ENCODE data around the gene RBFOX2. TPM values are rescaled to one million over a fixed set of nuclear protein-coding genes. Genes with fewer than 3 reads are reported as not detected.

The RBFOX2 gene
- total RNA-seq, 4 donors from 2014 or later, result 46.6 to 82.7 (median 62.1) TPM

DNA sequence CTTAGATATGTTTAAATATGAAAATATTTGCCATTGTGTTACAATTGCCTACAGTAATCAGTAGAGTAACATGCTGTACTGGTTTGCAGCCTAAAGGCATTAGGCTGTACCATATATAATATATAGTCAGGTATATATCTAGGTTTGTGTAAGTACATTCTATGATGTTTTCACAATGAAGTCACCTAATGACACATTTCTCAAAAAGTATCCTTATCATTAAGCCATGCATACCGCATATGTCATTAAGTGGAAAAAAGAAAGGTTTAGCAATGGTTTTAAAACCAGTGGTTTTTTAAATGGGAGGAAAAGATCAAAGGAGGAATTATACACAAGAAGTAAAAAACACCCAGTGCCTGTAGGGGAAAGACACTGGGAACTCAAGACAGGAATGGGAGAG, 122.7 kb downstream of the RBFOX2 start:
- H3K4me1 ChIP-seq, result peaks cover 33% of the 10 kb centered on the region

DNA sequence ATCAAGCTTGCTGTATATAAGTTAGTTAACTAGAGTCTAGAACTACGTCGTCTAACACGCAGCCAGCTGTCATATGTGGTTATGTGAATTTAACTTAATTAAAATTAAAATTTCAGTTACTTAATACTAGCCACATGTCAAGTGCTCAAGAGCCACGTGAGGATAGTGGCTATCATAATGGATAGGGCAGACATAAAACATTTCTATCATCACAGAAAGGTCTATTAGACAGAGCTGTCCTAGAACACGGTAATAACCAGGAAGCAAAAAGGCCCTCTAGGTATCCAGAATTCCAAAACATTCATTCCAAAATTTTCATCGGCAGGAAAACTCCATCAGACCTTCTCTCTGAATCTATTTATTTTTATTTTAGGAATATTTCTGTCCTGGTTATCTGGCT, 123.9 kb downstream of the RBFOX2 start:
- Histone ChIP-seq H3K27me3 (no peaks in the 10 kb centered on the region), H3K27ac (no peak overlapping the region), H3K36me3 (no peaks in the 10 kb centered on the region), H3K9me3 (no peaks in the 10 kb centered on the region), H3K4me3 (no peak overlapping the region), H3K4me1 (peaks cover 33% of the 10 kb centered on the region)
- 51% methylated on average over 6 of the region's 6 CpGs for WGBS
- TF ChIP-seq POLR2A (IDR thresholded peaks at IDR 0.05), result no peak
- TF ChIP-seq POLR2AphosphoS5 (IDR thresholded peaks at IDR 0.05), result no peak
- no peak for TF ChIP-seq EP300 (IDR thresholded peaks at IDR 0.05)
- TF ChIP-seq, protein P1, sequence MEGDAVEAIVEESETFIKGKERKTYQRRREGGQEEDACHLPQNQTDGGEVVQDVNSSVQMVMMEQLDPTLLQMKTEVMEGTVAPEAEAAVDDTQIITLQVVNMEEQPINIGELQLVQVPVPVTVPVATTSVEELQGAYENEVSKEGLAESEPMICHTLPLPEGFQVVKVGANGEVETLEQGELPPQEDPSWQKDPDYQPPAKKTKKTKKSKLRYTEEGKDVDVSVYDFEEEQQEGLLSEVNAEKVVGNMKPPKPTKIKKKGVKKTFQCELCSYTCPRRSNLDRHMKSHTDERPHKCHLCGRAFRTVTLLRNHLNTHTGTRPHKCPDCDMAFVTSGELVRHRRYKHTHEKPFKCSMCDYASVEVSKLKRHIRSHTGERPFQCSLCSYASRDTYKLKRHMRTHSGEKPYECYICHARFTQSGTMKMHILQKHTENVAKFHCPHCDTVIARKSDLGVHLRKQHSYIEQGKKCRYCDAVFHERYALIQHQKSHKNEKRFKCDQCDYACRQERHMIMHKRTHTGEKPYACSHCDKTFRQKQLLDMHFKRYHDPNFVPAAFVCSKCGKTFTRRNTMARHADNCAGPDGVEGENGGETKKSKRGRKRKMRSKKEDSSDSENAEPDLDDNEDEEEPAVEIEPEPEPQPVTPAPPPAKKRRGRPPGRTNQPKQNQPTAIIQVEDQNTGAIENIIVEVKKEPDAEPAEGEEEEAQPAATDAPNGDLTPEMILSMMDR (IDR thresholded peaks at IDR 0.05), result no peak
- no peak for DNase-seq (ENCODE audit: low spot score in 2 of 2)

More for the DNA sequence above, 122.7 kb downstream of the RBFOX2 start:
- Histone ChIP-seq H3K27ac (no peak overlapping the region), H3K27me3 (no peaks in the 10 kb centered on the region), H3K9me3 (no peaks in the 10 kb centered on the region), H3K4me3 (no peak overlapping the region), H3K36me3 (no peaks in the 10 kb centered on the region)
- WGBS, result 85% methylated on average over 1 of the region's 1 CpG
- TF ChIP-seq POLR2AphosphoS5 (IDR thresholded peaks at IDR 0.05) (no peak), POLR2A (IDR thresholded peaks at IDR 0.05) (no peak), EP300 (IDR thresholded peaks at IDR 0.05) (no peak)
- TF ChIP-seq, protein P1 (IDR thresholded peaks at IDR 0.05), result no peak
- no peak for DNase-seq (ENCODE audit: low spot score in 2 of 2)

DNA sequence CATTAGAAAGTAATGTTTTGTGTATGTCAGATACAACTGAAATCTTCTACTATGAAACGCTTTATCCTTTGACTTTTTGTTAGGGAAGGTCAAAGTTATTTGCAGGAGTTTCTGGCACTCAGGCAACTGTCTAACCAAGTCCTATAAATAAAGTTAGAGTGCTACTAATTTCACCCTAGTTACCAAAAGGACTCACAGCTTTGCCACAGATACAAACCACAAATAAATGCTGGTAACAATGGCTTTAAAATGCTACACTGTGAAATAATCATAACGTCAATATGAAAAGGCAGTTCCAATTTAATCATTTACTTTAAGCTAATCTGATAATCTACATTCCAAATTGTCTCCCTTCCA, 124.3 kb downstream of the RBFOX2 start:
- Histone ChIP-seq H3K27me3 (no peaks in the 10 kb centered on the region), H3K4me3 (no peak overlapping the region), H3K27ac (no peak overlapping the region), H3K4me1 (peaks cover 35% of the 10 kb centered on the region), H3K9me3 (no peaks in the 10 kb centered on the region), H3K36me3 (no peaks in the 10 kb centered on the region)
- 46% methylated on average over 2 of the region's 2 CpGs for WGBS
- DNase-seq (ENCODE audit: low spot score in 2 of 2), result no peak
- no peak for TF ChIP-seq POLR2AphosphoS5 (IDR thresholded peaks at IDR 0.05)
- no peak for TF ChIP-seq EP300 (IDR thresholded peaks at IDR 0.05)
- TF ChIP-seq, protein P1 (IDR thresholded peaks at IDR 0.05), result no peak
- no peak for TF ChIP-seq POLR2A (IDR thresholded peaks at IDR 0.05)

DNA sequence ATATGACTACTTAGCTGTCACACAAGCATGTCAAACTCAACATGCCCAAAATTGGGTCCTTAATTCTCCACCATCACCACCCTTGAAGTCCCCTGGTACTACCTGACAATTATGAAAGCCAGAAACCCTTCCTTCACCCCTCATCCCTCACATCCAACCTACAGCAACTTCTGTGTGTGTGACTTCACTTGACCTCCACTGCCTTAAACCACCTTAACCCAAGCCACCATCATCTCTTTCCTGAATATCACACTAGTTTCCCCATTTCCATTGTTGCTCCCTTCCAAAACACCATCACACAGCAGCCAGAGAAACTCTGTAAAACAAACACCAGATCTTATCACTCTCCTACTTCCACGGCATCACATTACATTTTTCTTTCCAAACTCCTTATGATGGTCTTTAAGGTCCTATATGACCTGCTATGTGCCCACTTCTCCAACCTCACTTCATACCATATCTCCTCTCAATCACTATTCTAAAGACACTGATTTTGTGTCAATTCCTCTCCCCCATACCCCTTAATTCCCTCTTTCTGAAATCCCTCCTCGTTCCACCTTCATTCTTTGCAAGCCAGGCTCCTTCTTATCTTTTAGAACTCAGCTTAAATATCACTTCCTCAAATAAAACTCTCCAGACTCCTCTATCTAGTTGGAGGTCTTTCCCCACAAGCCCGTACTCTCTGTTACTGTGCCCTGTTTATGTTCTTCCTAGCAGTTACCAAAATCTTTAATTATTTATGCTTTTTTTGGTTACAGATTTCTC, 124.9 kb downstream of the RBFOX2 start:
- Histone ChIP-seq H3K27ac (no peak overlapping the region), H3K36me3 (no peaks in the 10 kb centered on the region), H3K9me3 (no peaks in the 10 kb centered on the region), H3K4me1 (peaks cover 38% of the 10 kb centered on the region), H3K4me3 (no peak overlapping the region), H3K27me3 (no peaks in the 10 kb centered on the region)
- TF ChIP-seq, protein P1 (IDR thresholded peaks at IDR 0.05), result no peak
- no peak for TF ChIP-seq POLR2AphosphoS5 (IDR thresholded peaks at IDR 0.05)
- no peak for TF ChIP-seq EP300 (IDR thresholded peaks at IDR 0.05)
- TF ChIP-seq POLR2A (IDR thresholded peaks at IDR 0.05), result no peak
- no peak for DNase-seq (ENCODE audit: low spot score in 2 of 2)
- 59% methylated on average over 3 of the region's 3 CpGs for WGBS

DNA sequence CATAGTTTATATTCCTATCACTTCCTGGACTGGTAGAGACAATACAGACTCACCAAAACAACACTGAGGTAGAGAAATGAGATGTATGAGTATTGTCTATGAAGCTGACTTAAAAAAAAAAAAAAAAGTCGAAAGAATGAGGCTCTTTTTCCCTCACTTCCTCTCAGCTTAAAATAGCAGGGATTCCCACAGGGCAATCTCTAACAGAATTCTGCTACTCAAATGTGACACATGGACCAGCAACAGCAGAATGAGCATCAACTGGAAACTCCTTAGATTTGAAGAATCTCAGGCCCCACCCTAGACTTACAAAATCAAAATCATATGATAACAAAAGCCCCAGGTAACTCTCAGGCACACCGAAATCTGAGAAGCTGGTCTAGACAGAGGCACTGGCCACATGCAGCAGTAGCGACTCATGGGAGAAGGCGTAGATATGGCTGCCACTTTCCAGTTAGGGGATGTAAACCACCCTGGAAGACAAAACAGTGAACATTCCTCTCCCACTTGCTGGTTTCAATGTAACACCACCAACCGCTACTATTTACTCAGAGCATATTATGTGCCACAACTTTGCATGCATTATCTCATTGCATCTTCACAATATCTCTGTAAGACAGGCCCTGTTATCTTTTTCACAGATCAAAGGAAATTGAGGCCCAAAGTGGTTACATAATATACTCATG, 128.0 kb downstream of the RBFOX2 start:
- Histone ChIP-seq H3K27ac (no peak overlapping the region), H3K27me3 (no peaks in the 10 kb centered on the region), H3K4me3 (no peak overlapping the region), H3K36me3 (no peaks in the 10 kb centered on the region), H3K9me3 (no peaks in the 10 kb centered on the region), H3K4me1 (peaks cover 56% of the 10 kb centered on the region)
- TF ChIP-seq, protein P1 (IDR thresholded peaks at IDR 0.05), result no peak
- no peak for TF ChIP-seq POLR2A (IDR thresholded peaks at IDR 0.05)
- TF ChIP-seq EP300 (IDR thresholded peaks at IDR 0.05), result no peak
- TF ChIP-seq POLR2AphosphoS5 (IDR thresholded peaks at IDR 0.05), result no peak
- DNase-seq (ENCODE audit: low spot score in 2 of 2), result no peak
- WGBS, result 66% methylated on average over 5 of the region's 5 CpGs
